ENCODE measurements around the gene LONRF3. TPM values are rescaled to one million over a fixed set of nuclear protein-coding genes. Genes with fewer than 3 reads are reported as not detected.

Gene LONRF3
- total RNA-seq, 3 donors from 2014 or later, result 13.6 to 16.0 (median 15.1) TPM

DNA sequence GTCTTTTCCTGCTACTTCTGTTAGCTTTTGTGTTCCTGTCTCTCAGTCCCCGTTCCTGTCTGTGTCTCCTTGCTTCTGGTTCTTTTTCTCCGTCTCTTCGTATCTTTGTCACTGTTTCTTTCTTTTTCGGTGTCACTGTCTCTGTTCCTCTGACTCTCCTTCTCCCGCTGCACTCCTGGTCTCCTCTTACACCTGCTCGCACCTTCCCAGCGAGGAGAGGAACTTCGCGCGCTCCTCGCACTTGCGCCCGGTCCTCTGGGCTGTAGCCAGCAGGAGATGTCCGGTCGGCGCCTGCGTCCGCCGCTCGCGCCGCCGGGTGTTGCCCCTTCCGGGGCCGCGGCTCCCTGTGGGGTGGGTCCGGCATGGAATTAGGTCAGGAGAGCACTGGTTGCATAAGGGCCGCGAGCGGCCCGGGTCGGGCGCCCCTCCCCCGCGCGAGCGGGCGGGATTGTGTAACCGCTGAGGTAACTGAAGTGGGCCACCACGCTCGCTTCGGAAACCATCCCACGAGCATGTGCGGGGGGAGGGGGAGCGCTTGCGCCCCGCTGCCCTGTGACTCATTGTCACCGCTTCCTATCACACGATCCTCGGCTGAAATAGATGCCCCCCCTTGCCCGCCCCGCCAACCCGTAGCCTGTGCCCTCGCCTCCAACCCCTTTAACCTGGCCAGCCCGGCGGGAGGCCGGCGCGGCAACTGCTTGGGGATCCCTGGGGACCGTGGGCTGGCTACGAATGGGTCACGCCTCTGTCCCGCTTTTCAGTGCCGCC lies 1.6 kb downstream of the LONRF3 start:
- peak overlapping the region; percentile 58 to 72 (median 67) for H3K4me3 ChIP-seq
- H3K27ac ChIP-seq, result peak overlapping the region; percentile 60 to 87
- DNase-seq (ENCODE audit: low spot score in 2 of 2), result peak; percentile 54 to 56
- TF ChIP-seq POLR2A (IDR thresholded peaks at IDR 0.05) (no peak), POLR2AphosphoS5 (IDR thresholded peaks at IDR 0.05) (peak; percentile 14 to 86 (median 36))
- H3K4me1 ChIP-seq, result no peaks in the 10 kb centered on the region
- H3K9me3 ChIP-seq, result no peaks in the 10 kb centered on the region
- H3K27me3 ChIP-seq, result peaks cover 0 to 46% of the 10 kb centered on the region in 2 donors
- intact Hi-C loops (cut with DNase I; ENCODE audit: low total_unique reads), result no loop called here
- H3K36me3 ChIP-seq, result no peaks in the 10 kb centered on the region

DNA sequence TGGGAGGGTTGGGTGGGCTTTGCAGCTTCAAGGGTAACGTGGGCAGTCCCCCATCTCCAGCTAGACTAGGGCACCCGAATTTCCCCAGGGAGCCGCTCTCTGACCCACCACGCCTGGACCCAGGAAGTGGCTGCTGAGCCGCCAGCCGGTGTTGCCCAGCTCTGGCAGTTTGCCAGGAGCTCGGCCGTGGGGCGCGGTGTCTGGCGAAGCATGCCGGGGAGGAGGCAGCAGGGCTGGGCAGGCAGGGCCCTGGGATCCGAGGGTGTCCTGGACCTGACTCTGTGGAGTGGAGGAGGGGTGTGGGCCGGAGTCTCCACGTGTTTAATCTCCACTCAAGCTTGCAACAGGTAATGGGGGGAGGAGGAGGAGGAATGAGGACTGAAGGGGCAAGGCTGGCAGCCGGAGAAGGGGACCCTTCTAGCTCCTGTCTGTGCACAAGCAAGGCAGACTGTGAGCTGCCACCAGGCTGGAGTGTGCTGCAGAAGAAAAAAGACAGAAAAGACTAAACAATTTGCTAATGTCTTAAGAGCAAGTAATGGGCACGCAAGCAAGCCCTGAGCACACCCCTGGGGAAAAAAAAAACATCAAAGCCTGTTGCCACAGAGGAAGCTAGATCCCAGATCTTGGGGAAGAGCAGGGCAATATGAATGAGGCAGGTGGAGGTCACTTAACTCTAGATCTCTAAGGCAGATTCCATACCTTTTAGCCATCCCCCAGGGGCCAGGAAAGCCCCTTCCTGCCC lies 2.4 kb downstream of the LONRF3 start:
- TF ChIP-seq POLR2AphosphoS5 (IDR thresholded peaks at IDR 0.05), result no peak
- no peak for TF ChIP-seq POLR2A (IDR thresholded peaks at IDR 0.05)
- TF ChIP-seq, protein P1, sequence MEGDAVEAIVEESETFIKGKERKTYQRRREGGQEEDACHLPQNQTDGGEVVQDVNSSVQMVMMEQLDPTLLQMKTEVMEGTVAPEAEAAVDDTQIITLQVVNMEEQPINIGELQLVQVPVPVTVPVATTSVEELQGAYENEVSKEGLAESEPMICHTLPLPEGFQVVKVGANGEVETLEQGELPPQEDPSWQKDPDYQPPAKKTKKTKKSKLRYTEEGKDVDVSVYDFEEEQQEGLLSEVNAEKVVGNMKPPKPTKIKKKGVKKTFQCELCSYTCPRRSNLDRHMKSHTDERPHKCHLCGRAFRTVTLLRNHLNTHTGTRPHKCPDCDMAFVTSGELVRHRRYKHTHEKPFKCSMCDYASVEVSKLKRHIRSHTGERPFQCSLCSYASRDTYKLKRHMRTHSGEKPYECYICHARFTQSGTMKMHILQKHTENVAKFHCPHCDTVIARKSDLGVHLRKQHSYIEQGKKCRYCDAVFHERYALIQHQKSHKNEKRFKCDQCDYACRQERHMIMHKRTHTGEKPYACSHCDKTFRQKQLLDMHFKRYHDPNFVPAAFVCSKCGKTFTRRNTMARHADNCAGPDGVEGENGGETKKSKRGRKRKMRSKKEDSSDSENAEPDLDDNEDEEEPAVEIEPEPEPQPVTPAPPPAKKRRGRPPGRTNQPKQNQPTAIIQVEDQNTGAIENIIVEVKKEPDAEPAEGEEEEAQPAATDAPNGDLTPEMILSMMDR (IDR thresholded peaks at IDR 0.05), result no peak
- intact Hi-C loops (cut with DNase I; ENCODE audit: low total_unique reads), result no loop called here
- Histone ChIP-seq H3K27me3 (peaks cover 0 to 40% of the 10 kb centered on the region in 2 donors), H3K4me3 (peak overlapping the region; percentile 58 to 72 (median 67)), H3K9me3 (no peaks in the 10 kb centered on the region), H3K27ac (peak overlapping the region; percentile 60 to 87), H3K36me3 (no peaks in the 10 kb centered on the region), H3K4me1 (no peaks in the 10 kb centered on the region)
- peak in 1 of 2 donors; percentile 53 for DNase-seq (ENCODE audit: low spot score in 2 of 2)

DNA sequence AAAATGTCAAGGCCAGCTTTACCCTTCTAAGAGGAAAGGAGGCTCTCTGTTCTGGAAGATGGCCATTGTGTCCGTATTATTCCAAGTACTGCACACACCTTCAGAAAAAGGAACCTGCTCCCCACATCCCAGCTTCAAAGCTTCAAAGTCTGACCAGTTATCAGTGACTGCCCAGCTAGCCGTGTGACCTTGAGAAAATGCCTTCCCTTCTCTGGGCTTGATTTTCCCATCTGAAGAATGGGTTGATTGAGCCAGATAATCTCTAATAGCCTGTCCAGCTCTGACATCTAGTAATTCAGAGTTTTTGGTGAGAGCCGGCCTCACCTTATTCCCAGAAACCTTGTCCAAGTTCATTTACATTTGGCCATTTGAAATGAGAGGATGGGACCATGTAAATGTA lies 3.0 kb downstream of the LONRF3 start:
- H3K4me1 ChIP-seq, result no peaks in the 10 kb centered on the region
- no peak overlapping the region for H3K4me3 ChIP-seq
- intact Hi-C loops (cut with DNase I; ENCODE audit: low total_unique reads), result no loop called here
- DNase-seq (ENCODE audit: low spot score in 2 of 2), result no peak
- TF ChIP-seq POLR2A (IDR thresholded peaks at IDR 0.05) (no peak), POLR2AphosphoS5 (IDR thresholded peaks at IDR 0.05) (no peak)
- TF ChIP-seq, protein P1 (IDR thresholded peaks at IDR 0.05), result no peak
- peaks cover 0 to 40% of the 10 kb centered on the region in 2 donors for H3K27me3 ChIP-seq
- H3K36me3 ChIP-seq, result no peaks in the 10 kb centered on the region
- no peaks in the 10 kb centered on the region for H3K9me3 ChIP-seq
- H3K27ac ChIP-seq, result no peak overlapping the region

DNA sequence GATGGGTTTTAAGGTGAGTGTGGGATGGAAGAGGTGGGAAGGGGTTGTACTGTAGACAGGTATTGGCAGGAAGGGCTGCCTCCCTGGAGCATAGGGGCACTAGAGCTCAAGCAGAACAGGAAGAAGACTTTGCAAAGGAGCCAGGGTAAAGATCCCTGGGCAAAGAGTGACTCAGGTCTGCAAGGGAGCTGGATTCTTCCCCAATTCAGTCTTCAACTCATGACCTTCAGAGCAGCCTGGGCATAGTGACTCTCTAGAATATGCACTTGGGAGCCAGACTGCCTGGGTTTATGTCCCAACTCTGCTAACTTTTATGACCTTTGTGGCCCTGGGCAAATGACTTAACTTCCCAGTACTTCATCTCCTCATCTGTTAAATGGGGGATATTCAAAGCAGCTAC lies 4.0 kb downstream of the LONRF3 start:
- Histone ChIP-seq H3K4me3 (no peak overlapping the region), H3K9me3 (no peaks in the 10 kb centered on the region), H3K27me3 (peaks cover 0 to 33% of the 10 kb centered on the region in 2 donors), H3K4me1 (no peaks in the 10 kb centered on the region), H3K27ac (no peak overlapping the region), H3K36me3 (no peaks in the 10 kb centered on the region)
- TF ChIP-seq, protein P1 (IDR thresholded peaks at IDR 0.05), result no peak
- intact Hi-C loops (cut with DNase I; ENCODE audit: low total_unique reads), result no loop called here
- no peak for DNase-seq (ENCODE audit: low spot score in 2 of 2)

DNA sequence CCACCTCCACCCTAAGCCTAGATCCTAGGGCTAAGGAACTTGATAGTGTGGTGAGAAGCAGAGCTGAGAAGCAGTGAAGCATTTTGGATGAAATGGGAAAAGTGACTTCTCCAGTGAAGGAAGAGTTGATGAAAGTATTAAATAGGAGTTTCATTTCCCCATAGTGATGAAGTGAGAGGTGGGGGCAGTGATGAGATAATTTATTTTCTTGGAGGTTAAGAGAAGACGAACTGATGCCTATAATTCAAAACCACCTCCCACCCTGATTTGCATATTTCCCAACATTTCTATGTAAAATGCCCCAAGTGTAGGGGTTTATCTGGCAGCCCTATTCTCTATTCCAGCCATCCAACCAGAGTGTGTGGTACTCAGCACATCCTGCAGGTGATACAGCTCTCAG lies 6.3 kb downstream of the LONRF3 start:
- Histone ChIP-seq H3K4me3 (no peak overlapping the region), H3K9me3 (no peaks in the 10 kb centered on the region), H3K36me3 (no peaks in the 10 kb centered on the region), H3K27ac (no peak overlapping the region), H3K4me1 (no peaks in the 10 kb centered on the region), H3K27me3 (peaks cover 0 to 22% of the 10 kb centered on the region in 2 donors)
- TF ChIP-seq POLR2A (IDR thresholded peaks at IDR 0.05) (no peak), POLR2AphosphoS5 (IDR thresholded peaks at IDR 0.05) (no peak)
- TF ChIP-seq, protein P1 (IDR thresholded peaks at IDR 0.05), result no peak
- DNase-seq (ENCODE audit: low spot score in 2 of 2), result no peak
- intact Hi-C loops (cut with DNase I; ENCODE audit: low total_unique reads), result no loop called here
